HepG2 (cell line): ENCODE data around the gene NXN.

ENCODE experiments used
- EP300 ChIP-seq, 3 experiments: sonication (generic) in 1 of 3; formaldehyde crosslinking in 1 of 3; IDR thresholded peaks; 2 replicates each; pipeline versions ENCODE4 v1.5.1 to v1.6.1; 2011 to 2020; ENCODE audit warnings: low read depth in 2 of 3, low read length in 2 of 3, borderline replicate concordance in 1 of 3, improper control_type of control experiment in 1 of 3, mild to moderate bottlenecking in 1 of 3, missing genetic modification reagents in 1 of 3, moderate library complexity in 1 of 3
- HNRNPK ChIP-seq: fragments of 200-400 bp; formaldehyde crosslinking; IDR thresholded peaks from 2 replicates; pipeline ENCODE4 v1.6.1; 2018; ENCODE audit warnings: low read length, low read depth, moderate library complexity, mild to moderate bottlenecking; ENCODE audit not compliant: poor library complexity, severe bottlenecking
- SIN3A ChIP-seq: IDR thresholded peaks from 2 replicates; pipeline ENCODE4 v1.6.1; 2011; ENCODE audit warnings: low read depth, mild to moderate bottlenecking, control low read depth, low read length, borderline replicate concordance
- SNRNP70 ChIP-seq: fragments of 200-400 bp; formaldehyde crosslinking; IDR thresholded peaks from 2 replicates; pipeline ENCODE4 v1.6.1; 2017; ENCODE audit warnings: mild to moderate bottlenecking, low read depth, low read length, moderate library complexity
- ZBTB7A ChIP-seq: sonication (generic); formaldehyde crosslinking; IDR thresholded peaks from 2 replicates; pipeline ENCODE4 v1.8.0; 2022; ENCODE audit warnings: mild to moderate bottlenecking, missing genetic modification reagents
- ZBTB8A ChIP-seq: sonication (generic); formaldehyde crosslinking; IDR thresholded peaks from 2 replicates; pipeline ENCODE4 v1.4.0; 2020; ENCODE audit warnings: mild to moderate bottlenecking, low read depth, missing genetic modification reagents, borderline replicate concordance
- ZNF274 ChIP-seq: sonication (generic); formaldehyde crosslinking; IDR thresholded peaks from 2 replicates; pipeline ENCODE4 v1.5.1; 2020; ENCODE audit warnings: mild to moderate bottlenecking, missing genetic modification reagents
- ZNF446 ChIP-seq: sonication (generic); formaldehyde crosslinking; IDR thresholded peaks from 2 replicates; pipeline ENCODE4 v1.5.0; 2020; ENCODE audit warnings: mild to moderate bottlenecking, missing genetic modification reagents
- TF ChIP-seq, protein P1 (sequence below): sonication (generic); formaldehyde crosslinking; IDR thresholded peaks from 2 replicates; pipeline ENCODE4 v1.5.0; 2020; ENCODE audit warnings: mild to moderate bottlenecking, missing genetic modification reagents, moderate library complexity
- TF ChIP-seq, protein P2 (sequence below): fragments of 450-650 bp; IDR thresholded peaks from 2 replicates; pipeline ENCODE4 v1.6.1; 2016
- TF ChIP-seq, protein P3 (sequence below): sonication (generic); formaldehyde crosslinking; IDR thresholded peaks from 2 replicates; pipeline ENCODE4 v1.8.0; 2022; ENCODE audit warnings: mild to moderate bottlenecking, missing genetic modification reagents; ENCODE audit not compliant: insufficient replicate concordance
- TF ChIP-seq, protein P4 (sequence below): sonication (generic); formaldehyde crosslinking; IDR thresholded peaks from 2 replicates; pipeline ENCODE4 v1.4.0; 2020; ENCODE audit warnings: low read depth, mild to moderate bottlenecking, missing genetic modification reagents
- TF ChIP-seq, protein P5 (sequence below), 2 experiments: sonication (generic) in 1 of 2; formaldehyde crosslinking in 1 of 2; IDR thresholded peaks; 2 replicates each; pipeline versions ENCODE4 v1.5.1 to v1.6.1; 2011 to 2020; ENCODE audit warnings: borderline replicate concordance in 1 of 2, low read depth in 1 of 2, low read length in 1 of 2, mild to moderate bottlenecking in 1 of 2, missing genetic modification reagents in 1 of 2, moderate library complexity in 1 of 2

DNA sequence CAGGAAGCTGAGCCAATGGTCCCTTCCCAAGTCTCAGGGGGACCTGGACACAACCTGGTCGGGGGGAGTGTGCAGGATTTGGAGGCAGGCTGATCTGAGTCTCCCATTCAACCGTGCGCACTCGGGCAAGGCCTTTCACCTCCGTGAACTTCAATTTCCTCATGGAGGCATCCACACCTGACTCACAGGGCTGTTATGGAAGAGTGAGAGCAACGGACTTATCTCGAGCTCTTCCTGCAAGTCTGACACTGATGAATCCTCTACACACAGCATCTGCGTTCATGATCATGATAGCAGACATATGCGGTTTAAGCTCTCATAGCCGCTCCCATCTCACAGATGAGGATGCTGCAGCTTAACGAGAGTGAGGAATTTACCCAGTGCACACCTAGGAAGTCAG is 39.0 kb upstream of the NXN start:
- TF ChIP-seq SIN3A (no peak), HNRNPK (no peak), ZNF274 (no peak), ZNF446 (CRISPR knock-in tag) (no peak), ZBTB7A (CRISPR knock-in tag) (no peak), EP300 (IDR thresholded peaks at IDR 0.05; ENCODE audit: low read depth in 2 of 2, low read length in 2 of 2) (no peak), EP300 (CRISPR knock-in tag; IDR thresholded peaks at IDR 0.05; ENCODE audit: borderline replicate concordance) (no peak), ZBTB8A (no peak), SNRNP70 (no peak)
- TF ChIP-seq, protein P1, sequence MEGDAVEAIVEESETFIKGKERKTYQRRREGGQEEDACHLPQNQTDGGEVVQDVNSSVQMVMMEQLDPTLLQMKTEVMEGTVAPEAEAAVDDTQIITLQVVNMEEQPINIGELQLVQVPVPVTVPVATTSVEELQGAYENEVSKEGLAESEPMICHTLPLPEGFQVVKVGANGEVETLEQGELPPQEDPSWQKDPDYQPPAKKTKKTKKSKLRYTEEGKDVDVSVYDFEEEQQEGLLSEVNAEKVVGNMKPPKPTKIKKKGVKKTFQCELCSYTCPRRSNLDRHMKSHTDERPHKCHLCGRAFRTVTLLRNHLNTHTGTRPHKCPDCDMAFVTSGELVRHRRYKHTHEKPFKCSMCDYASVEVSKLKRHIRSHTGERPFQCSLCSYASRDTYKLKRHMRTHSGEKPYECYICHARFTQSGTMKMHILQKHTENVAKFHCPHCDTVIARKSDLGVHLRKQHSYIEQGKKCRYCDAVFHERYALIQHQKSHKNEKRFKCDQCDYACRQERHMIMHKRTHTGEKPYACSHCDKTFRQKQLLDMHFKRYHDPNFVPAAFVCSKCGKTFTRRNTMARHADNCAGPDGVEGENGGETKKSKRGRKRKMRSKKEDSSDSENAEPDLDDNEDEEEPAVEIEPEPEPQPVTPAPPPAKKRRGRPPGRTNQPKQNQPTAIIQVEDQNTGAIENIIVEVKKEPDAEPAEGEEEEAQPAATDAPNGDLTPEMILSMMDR (CRISPR knock-in tag), result no peak
- TF ChIP-seq, protein P2, sequence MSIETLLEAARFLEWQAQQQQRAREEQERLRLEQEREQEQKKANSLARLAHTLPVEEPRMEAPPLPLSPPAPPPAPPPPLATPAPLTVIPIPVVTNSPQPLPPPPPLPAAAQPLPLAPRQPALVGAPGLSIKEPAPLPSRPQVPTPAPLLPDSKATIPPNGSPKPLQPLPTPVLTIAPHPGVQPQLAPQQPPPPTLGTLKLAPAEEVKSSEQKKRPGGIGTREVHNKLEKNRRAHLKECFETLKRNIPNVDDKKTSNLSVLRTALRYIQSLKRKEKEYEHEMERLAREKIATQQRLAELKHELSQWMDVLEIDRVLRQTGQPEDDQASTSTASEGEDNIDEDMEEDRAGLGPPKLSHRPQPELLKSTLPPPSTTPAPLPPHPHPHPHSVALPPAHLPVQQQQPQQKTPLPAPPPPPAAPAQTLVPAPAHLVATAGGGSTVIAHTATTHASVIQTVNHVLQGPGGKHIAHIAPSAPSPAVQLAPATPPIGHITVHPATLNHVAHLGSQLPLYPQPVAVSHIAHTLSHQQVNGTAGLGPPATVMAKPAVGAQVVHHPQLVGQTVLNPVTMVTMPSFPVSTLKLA, result no peak
- TF ChIP-seq, protein P3, sequence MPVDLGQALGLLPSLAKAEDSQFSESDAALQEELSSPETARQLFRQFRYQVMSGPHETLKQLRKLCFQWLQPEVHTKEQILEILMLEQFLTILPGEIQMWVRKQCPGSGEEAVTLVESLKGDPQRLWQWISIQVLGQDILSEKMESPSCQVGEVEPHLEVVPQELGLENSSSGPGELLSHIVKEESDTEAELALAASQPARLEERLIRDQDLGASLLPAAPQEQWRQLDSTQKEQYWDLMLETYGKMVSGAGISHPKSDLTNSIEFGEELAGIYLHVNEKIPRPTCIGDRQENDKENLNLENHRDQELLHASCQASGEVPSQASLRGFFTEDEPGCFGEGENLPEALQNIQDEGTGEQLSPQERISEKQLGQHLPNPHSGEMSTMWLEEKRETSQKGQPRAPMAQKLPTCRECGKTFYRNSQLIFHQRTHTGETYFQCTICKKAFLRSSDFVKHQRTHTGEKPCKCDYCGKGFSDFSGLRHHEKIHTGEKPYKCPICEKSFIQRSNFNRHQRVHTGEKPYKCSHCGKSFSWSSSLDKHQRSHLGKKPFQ (CRISPR knock-in tag), result no peak
- TF ChIP-seq, protein P4, sequence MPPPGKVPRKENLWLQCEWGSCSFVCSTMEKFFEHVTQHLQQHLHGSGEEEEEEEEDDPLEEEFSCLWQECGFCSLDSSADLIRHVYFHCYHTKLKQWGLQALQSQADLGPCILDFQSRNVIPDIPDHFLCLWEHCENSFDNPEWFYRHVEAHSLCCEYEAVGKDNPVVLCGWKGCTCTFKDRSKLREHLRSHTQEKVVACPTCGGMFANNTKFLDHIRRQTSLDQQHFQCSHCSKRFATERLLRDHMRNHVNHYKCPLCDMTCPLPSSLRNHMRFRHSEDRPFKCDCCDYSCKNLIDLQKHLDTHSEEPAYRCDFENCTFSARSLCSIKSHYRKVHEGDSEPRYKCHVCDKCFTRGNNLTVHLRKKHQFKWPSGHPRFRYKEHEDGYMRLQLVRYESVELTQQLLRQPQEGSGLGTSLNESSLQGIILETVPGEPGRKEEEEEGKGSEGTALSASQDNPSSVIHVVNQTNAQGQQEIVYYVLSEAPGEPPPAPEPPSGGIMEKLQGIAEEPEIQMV (CRISPR knock-in tag), result no peak
- TF ChIP-seq, protein P5, sequence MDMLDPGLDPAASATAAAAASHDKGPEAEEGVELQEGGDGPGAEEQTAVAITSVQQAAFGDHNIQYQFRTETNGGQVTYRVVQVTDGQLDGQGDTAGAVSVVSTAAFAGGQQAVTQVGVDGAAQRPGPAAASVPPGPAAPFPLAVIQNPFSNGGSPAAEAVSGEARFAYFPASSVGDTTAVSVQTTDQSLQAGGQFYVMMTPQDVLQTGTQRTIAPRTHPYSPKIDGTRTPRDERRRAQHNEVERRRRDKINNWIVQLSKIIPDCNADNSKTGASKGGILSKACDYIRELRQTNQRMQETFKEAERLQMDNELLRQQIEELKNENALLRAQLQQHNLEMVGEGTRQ (IDR thresholded peaks at IDR 0.05; ENCODE audit: low read depth, low read length), result no peak
- TF ChIP-seq, protein P5 (CRISPR knock-in tag; IDR thresholded peaks at IDR 0.05; ENCODE audit: borderline replicate concordance), result no peak
